Measurements from ENCODE around the gene CFAP43. TPM values are rescaled to one million over a fixed set of nuclear protein-coding genes. Genes with fewer than 3 reads are reported as not detected.

CFAP43 gene
- polyA plus RNA-seq, 4 donors = 13.8 to 20.5 (median 14.3) TPM

DNA sequence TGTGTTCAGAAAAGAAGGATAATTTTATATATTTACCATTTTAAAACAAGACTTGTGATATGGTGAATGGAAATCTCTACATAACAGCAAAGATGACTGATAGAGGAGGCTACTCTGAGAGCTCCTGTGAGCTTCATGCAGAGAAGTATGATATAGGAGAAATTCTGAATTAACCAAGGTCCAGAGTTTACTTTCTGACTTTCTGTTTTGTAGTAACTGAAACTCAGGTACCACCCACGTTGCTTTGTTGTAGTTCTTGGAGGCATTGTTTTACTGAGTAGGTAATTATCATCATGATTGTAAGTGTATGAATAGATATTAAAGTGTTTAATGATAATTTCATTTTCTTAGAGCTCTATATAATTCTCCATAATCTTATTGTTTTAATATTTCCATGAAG, 128.2 kb downstream of the CFAP43 start:
- no peak for DNase-seq (ENCODE audit: low read depth in 4 of 4, low spot score in 3 of 4)

DNA sequence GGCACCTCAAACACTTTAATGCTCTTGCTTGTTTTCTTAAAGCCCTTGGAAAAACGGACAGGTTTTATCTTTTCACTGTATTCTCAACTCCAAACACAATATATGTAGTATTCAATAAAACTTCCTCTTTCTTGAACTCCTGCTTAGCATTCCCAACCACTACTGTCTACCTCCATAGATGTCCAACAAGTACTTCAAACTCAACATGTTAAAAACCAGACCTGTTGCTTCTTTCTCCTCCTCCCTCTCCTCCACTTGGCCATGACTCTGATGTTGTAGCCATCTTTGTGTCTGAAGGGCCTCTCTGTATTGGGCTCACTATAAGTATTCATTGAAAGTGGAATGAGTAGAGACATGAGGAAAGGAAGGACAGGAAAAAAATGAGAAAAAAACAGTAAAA, 130.3 kb downstream of the CFAP43 start:
- no peak for DNase-seq (ENCODE audit: low read depth in 4 of 4, low spot score in 3 of 4)

DNA sequence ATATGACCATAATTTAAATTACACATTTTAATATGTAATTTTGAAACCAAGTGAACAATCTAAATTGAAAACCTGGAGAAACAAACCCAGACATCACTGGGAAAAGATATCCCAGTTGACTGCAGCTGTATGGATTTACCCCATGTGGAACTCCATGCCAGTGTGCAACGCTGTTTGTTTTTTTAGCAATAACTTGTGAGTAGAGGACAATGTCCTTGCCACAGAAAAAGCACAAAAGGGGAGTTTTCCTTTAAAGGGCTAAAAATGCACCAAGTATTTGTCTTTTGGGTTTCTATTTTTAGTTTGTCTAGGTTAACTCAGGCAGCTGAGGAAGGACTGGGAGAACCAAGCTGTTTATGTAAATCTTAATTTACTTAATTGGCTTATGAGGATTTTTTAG, 131.4 kb downstream of the CFAP43 start:
- DNase-seq (ENCODE audit: low read depth in 4 of 4, low spot score in 3 of 4) = no peak

DNA sequence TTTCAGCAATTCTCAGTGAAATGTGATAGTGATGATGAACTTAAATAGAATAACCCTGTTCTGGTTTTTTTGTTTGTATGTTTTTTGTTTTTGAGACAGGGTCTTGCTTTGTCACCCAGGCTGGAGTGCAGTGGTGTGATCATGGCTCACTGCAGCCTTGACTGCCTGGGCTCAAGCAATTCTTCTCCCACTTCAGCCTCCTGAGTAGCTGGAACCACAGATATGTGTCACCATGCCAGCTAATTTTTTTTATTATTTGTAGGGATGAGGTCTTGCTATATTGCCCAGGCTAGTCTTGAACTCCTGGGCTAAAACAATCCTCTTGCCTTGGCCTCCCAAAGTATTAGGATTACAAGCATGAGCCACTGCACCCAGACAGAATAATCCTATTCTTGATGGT, 132.2 kb downstream of the CFAP43 start:
- DNase-seq (ENCODE audit: low read depth in 4 of 4, low spot score in 3 of 4) = no peak

DNA sequence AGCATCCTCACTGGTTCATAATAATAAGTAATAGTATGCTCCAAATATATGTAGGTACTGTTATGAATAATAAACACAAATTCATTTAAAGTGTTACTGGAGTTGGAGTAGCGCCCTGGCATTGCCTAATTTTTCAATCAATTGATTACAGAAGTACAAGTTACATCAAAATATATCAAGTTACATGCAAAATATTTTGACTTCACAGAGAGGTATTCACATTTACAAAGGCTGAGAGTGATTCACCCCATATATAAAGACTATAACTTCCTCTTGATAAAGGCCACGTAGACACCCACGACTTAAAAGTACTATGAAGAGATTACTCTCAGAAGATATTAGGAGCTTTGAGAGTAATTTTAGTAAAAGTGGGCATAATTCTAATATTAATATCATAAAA, 132.9 kb downstream of the CFAP43 start:
- no peak for DNase-seq (ENCODE audit: low read depth in 4 of 4, low spot score in 3 of 4)

DNA sequence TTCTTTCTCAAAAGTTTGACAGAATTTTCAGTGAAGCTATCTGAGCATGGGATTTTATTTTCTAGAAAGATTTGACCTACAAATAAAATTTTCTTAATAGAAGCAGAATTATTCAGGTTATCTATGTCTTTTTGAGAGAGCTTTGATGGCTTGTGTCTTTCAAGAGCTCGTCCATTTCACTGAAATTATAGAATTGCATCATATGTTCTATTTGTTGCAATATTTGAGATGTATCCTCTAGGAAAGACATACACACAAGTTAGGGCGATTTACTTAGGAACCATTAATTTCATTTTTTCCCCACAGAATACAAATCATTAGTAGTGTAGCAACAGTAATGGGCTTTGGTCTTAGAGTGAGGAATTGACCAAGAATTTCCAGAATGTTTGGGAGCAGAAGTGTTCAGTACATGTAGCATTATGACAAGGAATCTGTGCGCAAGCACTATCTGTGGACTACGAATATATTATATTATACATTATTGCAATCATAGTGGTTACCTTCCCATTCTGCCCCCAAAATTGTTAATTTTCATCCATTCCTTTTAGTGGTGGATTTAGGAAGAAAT, 133.7 kb downstream of the CFAP43 start:
- DNase-seq (ENCODE audit: low read depth in 4 of 4, low spot score in 3 of 4) = no peak

DNA sequence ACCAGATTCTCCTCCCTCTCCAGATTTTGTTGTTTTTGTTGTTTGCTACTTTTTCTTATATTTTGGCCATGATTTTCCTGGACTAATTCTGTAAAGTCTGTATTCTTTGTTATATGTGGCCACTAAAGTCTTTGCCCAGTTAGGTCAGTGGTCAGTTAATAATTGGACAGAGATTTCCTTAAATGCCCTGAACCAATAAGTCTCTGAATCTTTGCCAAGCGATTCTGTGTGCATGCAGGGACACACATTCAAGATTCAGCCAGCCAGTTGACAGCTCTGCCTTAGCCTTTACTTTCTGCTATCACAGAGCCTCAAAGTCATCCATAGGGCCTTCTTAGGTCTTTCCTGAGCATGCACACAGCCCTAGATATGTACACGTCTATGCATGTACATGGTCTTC, 135.5 kb downstream of the CFAP43 start:
- DNase-seq (ENCODE audit: low read depth in 4 of 4, low spot score in 3 of 4) = no peak

DNA sequence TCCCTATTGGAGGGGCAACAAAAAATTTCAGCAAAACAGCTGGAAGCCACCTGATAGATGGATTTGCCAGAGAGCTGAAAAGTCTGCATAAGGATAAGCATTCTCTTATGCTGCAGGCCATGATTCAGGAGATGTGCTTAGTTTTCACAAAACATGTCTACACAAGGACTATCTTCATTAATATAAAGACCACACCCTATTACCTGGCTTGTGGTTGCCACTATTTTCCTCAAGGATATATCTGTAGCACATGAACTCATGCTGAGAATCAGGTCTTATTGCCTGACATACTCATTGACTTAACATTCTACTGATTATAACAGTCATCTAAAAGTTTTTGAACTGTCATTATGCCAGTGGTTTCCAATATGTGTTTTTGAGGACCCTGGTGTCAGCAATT, 139.4 kb downstream of the CFAP43 start:
- DNase-seq (ENCODE audit: low read depth in 4 of 4, low spot score in 3 of 4) = no peak

DNA sequence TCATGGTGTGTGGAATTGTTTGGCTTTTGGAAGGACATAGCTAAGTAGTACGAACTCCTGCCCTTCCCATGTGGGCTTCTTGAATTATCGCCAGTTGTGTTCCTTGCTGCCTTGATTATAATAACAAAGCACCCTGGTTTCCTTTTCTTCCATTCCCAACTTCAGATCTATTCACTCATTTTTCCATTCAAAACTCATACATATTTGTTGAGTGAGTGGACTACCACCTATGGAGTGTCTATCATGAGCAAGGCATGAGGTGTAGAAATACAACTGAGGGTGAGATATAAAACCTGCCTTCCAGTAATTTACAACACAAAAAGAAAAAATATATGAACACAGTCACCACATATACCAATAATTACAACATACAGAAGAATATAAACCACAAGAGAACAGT, 141.6 kb downstream of the CFAP43 start:
- DNase-seq (ENCODE audit: low read depth in 4 of 4, low spot score in 3 of 4) = no peak

DNA sequence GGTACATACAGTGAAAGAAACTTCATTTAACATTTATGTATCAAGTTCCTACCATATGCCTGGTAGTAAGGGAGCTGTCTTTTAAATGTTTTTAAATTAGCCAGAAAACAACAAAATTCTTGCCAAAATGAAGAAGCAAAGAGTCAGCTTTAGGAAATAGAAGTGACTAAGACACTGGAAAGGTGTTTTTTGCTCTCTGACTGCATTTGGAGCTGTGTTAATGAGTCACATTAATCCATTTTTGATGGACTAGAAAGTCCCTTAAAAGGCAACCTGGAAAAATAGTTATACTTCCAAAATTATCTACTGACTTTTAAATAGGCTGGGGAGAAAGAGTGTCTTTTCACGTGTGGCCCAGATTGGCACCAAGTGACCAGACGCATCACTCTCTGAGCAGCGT, 142.5 kb downstream of the CFAP43 start:
- DNase-seq (ENCODE audit: low read depth in 4 of 4, low spot score in 3 of 4) = no peak

DNA sequence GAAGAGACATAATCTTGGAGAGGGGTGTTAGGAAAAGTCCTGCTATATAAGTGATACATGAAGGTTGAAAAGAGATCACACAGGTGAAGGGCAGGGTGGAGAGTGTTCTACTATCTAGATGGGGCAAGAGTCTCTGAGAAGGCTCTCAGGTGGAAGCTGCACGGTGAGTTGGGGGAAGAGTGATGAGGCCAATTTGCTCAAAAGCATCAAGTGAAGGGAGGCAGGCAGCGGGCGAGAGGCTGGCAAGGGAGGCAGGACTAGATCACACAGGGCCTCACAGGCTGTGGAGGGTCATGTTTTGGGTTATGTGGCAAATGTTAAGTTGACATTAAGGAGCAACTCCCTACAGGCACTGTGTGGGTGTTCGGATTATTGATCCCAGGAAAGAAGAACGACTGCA, 143.9 kb downstream of the CFAP43 start:
- no peak for DNase-seq (ENCODE audit: low read depth in 4 of 4, low spot score in 3 of 4)

DNA sequence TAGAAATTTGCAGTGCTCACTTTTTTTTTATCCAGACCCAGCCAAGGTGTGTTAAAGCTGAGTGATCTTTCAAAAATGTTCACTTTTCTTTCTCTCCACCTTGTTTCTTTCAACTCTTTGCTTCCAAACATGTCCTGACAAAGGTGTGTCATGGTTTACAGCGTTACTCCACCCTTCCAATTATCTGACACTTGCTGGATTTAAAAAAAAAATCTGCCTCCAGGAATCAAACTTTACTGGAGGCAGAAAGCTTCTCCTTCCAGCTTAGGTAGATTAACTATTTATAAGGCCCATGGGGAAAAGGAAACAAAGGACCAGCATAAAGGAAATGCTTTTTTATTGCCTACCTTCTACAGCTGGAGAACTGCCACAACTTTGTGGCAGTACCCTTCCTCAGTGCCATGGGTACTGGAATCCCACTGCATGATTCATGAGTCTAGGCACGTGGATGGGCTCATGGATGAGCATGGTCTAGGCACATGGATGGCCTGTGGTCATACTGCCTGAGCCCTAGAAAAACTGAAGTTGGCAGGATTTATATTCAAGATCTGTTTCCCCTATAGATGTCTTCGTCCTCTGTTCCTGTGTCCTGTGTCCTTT, 146.3 kb downstream of the CFAP43 start, which contains the start of gene COL17A1:
Gene COL17A1, minus strand, starts transcription at position 80 of the 600 bp plus-strand sequence. CDS start 5,207 bp downstream, outside the sequence.
- no peak for DNase-seq (ENCODE audit: low read depth in 4 of 4, low spot score in 3 of 4)

DNA sequence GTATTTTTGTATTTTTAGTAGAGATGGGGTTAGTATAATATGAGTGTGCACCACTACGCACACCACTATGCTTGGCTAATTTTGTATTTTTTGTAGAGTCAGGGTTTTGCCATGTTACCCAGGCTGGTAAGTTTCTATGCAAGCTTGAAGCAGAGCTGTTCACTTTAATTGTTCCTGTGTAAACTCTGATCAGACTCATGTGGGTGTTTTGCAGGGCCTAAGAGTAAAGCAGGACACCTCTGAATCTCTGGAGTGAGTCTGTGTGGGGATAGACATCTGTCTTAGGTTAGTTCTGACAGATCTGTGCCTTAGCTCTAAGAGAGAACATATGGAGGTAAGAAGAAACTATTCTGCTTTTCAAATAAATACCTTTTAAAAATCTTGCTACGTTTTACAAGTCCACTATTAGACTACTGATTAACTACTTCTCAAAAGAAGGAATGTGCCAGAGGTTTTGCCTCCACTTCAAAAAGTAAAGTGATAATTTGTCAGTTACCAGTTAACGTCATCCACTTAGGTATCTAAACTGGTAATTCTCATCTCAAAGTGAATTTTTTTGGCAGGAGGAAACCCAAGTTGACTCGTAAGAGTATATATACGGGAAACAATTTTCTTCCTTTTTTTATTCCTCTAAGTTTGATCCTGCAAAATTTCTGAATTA, 147.6 kb downstream of the CFAP43 start:
- no peak for DNase-seq (ENCODE audit: low read depth in 4 of 4, low spot score in 3 of 4)

DNA sequence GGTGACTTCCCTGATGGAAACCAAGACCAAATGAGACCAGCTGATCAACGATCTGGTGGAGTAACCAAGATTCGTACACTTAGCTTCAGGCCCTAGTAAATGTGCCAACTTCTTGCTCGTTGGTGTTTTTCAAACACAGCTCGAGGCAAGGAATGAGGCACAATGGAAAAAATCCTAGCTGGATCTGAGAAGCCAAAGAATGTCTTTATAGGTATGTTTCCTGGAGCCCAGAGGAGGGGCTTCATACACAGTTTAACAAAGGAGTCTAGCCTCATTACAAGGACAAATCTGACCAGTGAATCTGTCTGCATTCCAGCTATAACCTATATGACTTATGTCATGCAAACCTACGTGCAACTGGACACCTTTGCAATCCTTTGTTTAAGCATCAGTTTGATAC, 150.2 kb downstream of the CFAP43 start:
- DNase-seq (ENCODE audit: low read depth in 4 of 4, low spot score in 3 of 4) = no peak

DNA sequence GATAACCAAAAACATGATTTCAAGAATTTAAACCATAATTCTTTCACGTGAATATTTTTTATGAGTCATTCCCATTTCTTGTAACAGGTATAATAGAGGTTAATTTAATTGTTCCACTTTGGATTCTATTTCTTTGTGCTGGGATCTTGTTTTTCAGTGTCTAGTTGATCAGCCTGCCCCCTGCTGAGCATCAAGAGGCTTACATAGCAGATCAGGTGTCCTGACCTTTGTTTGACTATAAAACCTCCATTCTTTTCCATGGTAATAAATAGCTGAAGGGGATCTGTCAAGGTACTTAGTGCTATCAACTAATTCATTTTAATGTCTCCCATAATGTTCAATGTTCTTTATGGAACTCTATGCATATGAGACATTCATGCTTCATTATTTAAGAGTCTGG, 151.4 kb downstream of the CFAP43 start:
- DNase-seq (ENCODE audit: low read depth in 4 of 4, low spot score in 3 of 4) = no peak

Other genes with a start within 250 kb of the CFAP43 start
- gene COL17A1, start 146.5 kb downstream of the CFAP43 start, polyA plus RNA-seq (ENCODE audit: insufficient read length in 4 of 4) = under 1 TPM; 0.30 to 0.93 (median 0.57) TPM
- 10 to 100 TPM; 10.8 to 13.3 (median 11.9) TPM for gene SFR1, start 110.2 kb downstream of the CFAP43 start, polyA plus RNA-seq (ENCODE audit: insufficient read length in 4 of 4)
- gene GSTO1, start 22.5 kb upstream of the CFAP43 start, polyA plus RNA-seq (ENCODE audit: insufficient read length in 4 of 4) = 100 to 1,000 TPM in 2 of 4 donors, 10 to 100 TPM in 2; 93.7 to 108 (median 99.5) TPM
- 10 to 100 TPM; 27.9 to 34.1 (median 31.4) TPM for gene GSTO2, start 36.8 kb upstream of the CFAP43 start, polyA plus RNA-seq (ENCODE audit: insufficient read length in 4 of 4)
- 10 to 100 TPM; 10.0 to 13.7 (median 11.3) TPM for gene ITPRIP, start 106.1 kb upstream of the CFAP43 start, polyA plus RNA-seq (ENCODE audit: insufficient read length in 4 of 4)
- under 1 TPM; 0.35 to 0.49 (median 0.43) TPM for gene CFAP58, start 121.5 kb upstream of the CFAP43 start, polyA plus RNA-seq (ENCODE audit: insufficient read length in 4 of 4)